Medulla oblongata (tissue), 1 donor: ENCODE measurements around the gene AFF3.
A peak's percentile ranks its signal among the peaks of the same experiment; 100 is the strongest.
"Not testable (repeated sequence)": the region's sequence is repeated elsewhere in the genome, so short reads cannot be mapped to it uniquely, and the experiment has no call there.

Experiments used
- DNase-seq: peaks from one replicate; pipeline ENCODE4 v3.0.0-alpha.2; 2015; ENCODE audit errors: extremely low spot score

AFF3 gene

GRCh38 chr2:100107906-100108647 lies 34.3 kb downstream of the AFF3 start:
- DNase-seq = no peak

GRCh38 chr2:100107440-100107839 lies 35.0 kb downstream of the AFF3 start:
- no peak for DNase-seq

GRCh38 chr2:100106460-100106859 lies 35.9 kb downstream of the AFF3 start:
- DNase-seq = no peak

- DNase-seq = peak; percentile 56
Measured at GRCh38 chr2:100105678-100106054, 36.7 kb downstream of the AFF3 start.

GRCh38 chr2:100104718-100105677 lies 37.4 kb downstream of the AFF3 start:
- no peak for DNase-seq

- not testable (repeated sequence) for DNase-seq
Measured at GRCh38 chr2:100104265-100104664, 38.1 kb downstream of the AFF3 start.

GRCh38 chr2:100103527-100104252 lies 38.7 kb downstream of the AFF3 start:
- not testable (repeated sequence) for DNase-seq

GRCh38 chr2:100102466-100103180 lies 39.8 kb downstream of the AFF3 start:
- not testable (repeated sequence) for DNase-seq

- not testable (repeated sequence) for DNase-seq
Measured at GRCh38 chr2:100098855-100099254, 43.5 kb downstream of the AFF3 start.

GRCh38 chr2:100097611-100098294 lies 44.6 kb downstream of the AFF3 start:
- DNase-seq = not testable (repeated sequence)

GRCh38 chr2:100095845-100096244 lies 46.5 kb downstream of the AFF3 start:
- DNase-seq = not testable (repeated sequence)

- not testable (repeated sequence) for DNase-seq
Measured at GRCh38 chr2:100091807-100092206, 50.6 kb downstream of the AFF3 start.

- not testable (repeated sequence) for DNase-seq
Measured at GRCh38 chr2:100085744-100086143, 56.6 kb downstream of the AFF3 start.

GRCh38 chr2:100083421-100084216 lies 58.8 kb downstream of the AFF3 start:
- not testable (repeated sequence) for DNase-seq

GRCh38 chr2:100082302-100082978 lies 60.0 kb downstream of the AFF3 start:
- DNase-seq = not testable (repeated sequence)

GRCh38 chr2:100077935-100078334 lies 64.5 kb downstream of the AFF3 start:
- no peak for DNase-seq

- DNase-seq = no peak
Measured at GRCh38 chr2:100077456-100077855, 64.9 kb downstream of the AFF3 start.

- DNase-seq = no peak
Measured at GRCh38 chr2:100075532-100075931, 66.9 kb downstream of the AFF3 start.

GRCh38 chr2:100073110-100073509 lies 69.3 kb downstream of the AFF3 start:
- no peak for DNase-seq
